Stimulated activated CD8-positive, alpha-beta memory T cell treated with anti-CD3 and anti-CD28 coated beads, Interleukin-12 subunit alpha, Interleukin-12 subunit beta, amount 100 ng/mL, for 24 hours (primary cell): ENCODE results near the gene SSNA1.

Source experiments
- DNase-seq: peaks from one replicate; pipeline ENCODE4 v3.0.0-alpha.2; 2020; ENCODE audit errors: extremely low read depth

Gene SSNA1

GRCh38 chr9:137188490-137189296 is at the start of gene SSNA1, which contains the start of gene ANAPC2:
Gene SSNA1 (plus strand): TSS chr9:137188676. CDS start chr9:137188727, 51 bp downstream.
Gene ANAPC2 (minus strand): TSS chr9:137188560. CDS start chr9:137188532, 28 bp downstream.
- peak; percentile 84 for DNase-seq

GRCh38 chr9:137138722-137139467 is 49.6 kb upstream of the SSNA1 start, which contains the start of gene GRIN1:
Gene GRIN1 (plus strand): TSS chr9:137139154. CDS start chr9:137139487, 333 bp downstream.
- DNase-seq = no peak

- no peak for DNase-seq
These were observed 48.9 kb upstream of the SSNA1 start for GRCh38 chr9:137139468-137140150.

GRCh38 chr9:137140151-137141012 is 48.1 kb upstream of the SSNA1 start:
- no peak for DNase-seq

- no peak for DNase-seq
These were observed 47.2 kb upstream of the SSNA1 start for GRCh38 chr9:137141050-137141810.

GRCh38 chr9:137141976-137142936 is 46.2 kb upstream of the SSNA1 start:
- no peak for DNase-seq

- DNase-seq = no peak
These were observed 45.0 kb upstream of the SSNA1 start for GRCh38 chr9:137143459-137143858.

GRCh38 chr9:137145731-137146526 is 42.5 kb upstream of the SSNA1 start:
- no peak for DNase-seq

GRCh38 chr9:137146527-137146918 is 42.0 kb upstream of the SSNA1 start:
- no peak for DNase-seq

GRCh38 chr9:137147091-137147792 is 41.2 kb upstream of the SSNA1 start:
- DNase-seq = no peak

GRCh38 chr9:137147793-137148160 is 40.7 kb upstream of the SSNA1 start:
- no peak for DNase-seq

- DNase-seq = no peak
These were observed 40.2 kb upstream of the SSNA1 start for GRCh38 chr9:137148242-137148641.

- DNase-seq = no peak
These were observed 39.8 kb upstream of the SSNA1 start for GRCh38 chr9:137148661-137149060.

GRCh38 chr9:137149363-137149762 is 39.1 kb upstream of the SSNA1 start:
- no peak for DNase-seq

GRCh38 chr9:137149942-137150616 is 38.4 kb upstream of the SSNA1 start:
- no peak for DNase-seq

- no peak for DNase-seq
These were observed 37.6 kb upstream of the SSNA1 start for GRCh38 chr9:137150617-137151457.
